ENCODE results near the gene PRPF18.

DNA sequence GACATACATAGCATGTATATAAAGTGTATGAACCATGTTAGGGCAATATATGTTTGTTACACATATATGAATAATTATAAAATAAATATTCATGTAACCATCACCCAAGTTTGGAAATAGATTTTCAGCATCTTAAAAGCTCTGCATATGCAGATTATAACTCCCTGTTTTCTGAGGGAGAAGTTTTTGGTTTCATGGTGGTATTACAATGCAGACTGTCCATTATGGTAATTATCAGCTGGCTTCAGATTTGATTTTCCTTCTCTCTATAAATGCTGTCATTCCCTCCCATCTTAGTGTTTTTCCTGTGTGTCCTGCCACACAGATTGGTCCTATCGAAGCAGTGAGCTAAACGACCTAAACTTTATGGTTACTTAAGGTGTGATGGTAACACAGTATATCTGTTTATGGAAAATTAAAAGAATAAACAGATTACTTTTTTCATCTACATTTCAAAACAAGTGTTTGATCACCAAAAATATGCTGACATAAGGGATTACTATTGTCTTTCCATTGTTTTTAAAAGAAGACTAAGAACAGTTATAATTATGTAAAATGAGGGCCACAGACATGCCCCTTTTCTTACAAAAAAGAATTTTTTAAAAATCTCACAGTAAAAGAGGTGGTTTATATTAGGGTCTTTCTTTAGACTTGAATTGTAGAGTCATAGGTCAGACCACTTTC, 17.7 kb downstream of the PRPF18 start:
- TF ChIP-seq, protein P1, sequence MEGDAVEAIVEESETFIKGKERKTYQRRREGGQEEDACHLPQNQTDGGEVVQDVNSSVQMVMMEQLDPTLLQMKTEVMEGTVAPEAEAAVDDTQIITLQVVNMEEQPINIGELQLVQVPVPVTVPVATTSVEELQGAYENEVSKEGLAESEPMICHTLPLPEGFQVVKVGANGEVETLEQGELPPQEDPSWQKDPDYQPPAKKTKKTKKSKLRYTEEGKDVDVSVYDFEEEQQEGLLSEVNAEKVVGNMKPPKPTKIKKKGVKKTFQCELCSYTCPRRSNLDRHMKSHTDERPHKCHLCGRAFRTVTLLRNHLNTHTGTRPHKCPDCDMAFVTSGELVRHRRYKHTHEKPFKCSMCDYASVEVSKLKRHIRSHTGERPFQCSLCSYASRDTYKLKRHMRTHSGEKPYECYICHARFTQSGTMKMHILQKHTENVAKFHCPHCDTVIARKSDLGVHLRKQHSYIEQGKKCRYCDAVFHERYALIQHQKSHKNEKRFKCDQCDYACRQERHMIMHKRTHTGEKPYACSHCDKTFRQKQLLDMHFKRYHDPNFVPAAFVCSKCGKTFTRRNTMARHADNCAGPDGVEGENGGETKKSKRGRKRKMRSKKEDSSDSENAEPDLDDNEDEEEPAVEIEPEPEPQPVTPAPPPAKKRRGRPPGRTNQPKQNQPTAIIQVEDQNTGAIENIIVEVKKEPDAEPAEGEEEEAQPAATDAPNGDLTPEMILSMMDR (IDR thresholded peaks at IDR 0.05): no peak
- no peak for TF ChIP-seq POLR2A (IDR thresholded peaks at IDR 0.05)
